Right atrium auricular region (tissue), 2 donors: ENCODE measurements around the gene PRLH. TPM values are rescaled to one million over a fixed set of nuclear protein-coding genes. Genes with fewer than 3 reads are reported as not detected.
"Not testable (repeated sequence)": the region's sequence is repeated elsewhere in the genome, so short reads cannot be mapped to it uniquely, and the experiment has no call there.

Source experiments
- DNase-seq: peaks from one replicate; pipeline ENCODE4 v3.0.0-alpha.2; 2019; ENCODE audit warnings: low spot score
- H3K27ac ChIP-seq, 2 donors: fragments of 200-600 bp; sonication (generic); 1 replicate in 1 of 2; 2 replicates in 1 of 2; pipeline ENCODE4 v1.5.1; 2016 to 2019
- H3K27me3 ChIP-seq, 2 donors: fragments of 200-600 bp; sonication (generic); one replicate each; pipeline versions ENCODE4 v1.5.1 to v1.6.0; 2017 to 2019
- H3K36me3 ChIP-seq: fragments of 200-600 bp; sonication (generic); one replicate; pipeline ENCODE4 v1.5.1; 2016
- H3K4me1 ChIP-seq, 2 donors: fragments of 200-600 bp; sonication (generic); one replicate each; pipeline versions ENCODE4 v1.5.1 to v1.6.0; 2017 to 2019
- H3K4me3 ChIP-seq, 2 donors: fragments of 200-600 bp; sonication (generic); 1 replicate in 1 of 2; 2 replicates in 1 of 2; pipeline ENCODE4 v1.5.1; 2017 to 2019; ENCODE audit warnings: mild to moderate bottlenecking in 1 of 2, moderate library complexity in 1 of 2
- H3K9me3 ChIP-seq, 2 donors: fragments of 200-600 bp; sonication (generic); one replicate each; pipeline ENCODE4 v1.5.1; 2019
- total RNA-seq, 2 donors: library from RNA; depleted of rRNA; stranded (reverse); fragments of >200 nt; gene quantifications; one replicate each; pipeline ENCODE4 v1.1.0, GENCODE V29; 2016
- TF ChIP-seq, protein P1 (sequence below), 2 donors: fragments of 200-600 bp; sonication (generic); IDR thresholded peaks; one replicate each; pipeline ENCODE4 v1.5.1; 2019; ENCODE audit warnings: antibody characterized with exemption in 2 of 2

The PRLH gene
- total RNA-seq, 2 donors from 2014 or later = not detected

DNA sequence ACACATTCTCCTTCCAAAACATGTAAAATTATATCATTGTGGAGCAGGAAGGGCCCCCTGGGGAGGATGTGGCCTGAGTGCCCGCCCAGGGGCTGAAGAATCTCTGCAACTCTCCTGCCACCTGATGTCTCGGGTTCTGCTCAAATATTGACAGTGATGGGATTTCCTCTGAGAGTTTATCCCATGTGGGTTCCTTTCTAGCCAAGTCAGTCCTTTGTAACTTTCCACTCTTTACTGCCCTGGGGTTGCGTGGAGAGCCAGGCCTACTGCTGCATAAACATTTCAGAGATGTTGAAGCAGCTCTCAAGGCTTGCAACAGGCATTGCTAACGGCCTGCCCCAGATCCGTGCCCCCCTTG, 28.1 kb downstream of the PRLH start:
- H3K4me1 ChIP-seq = peaks cover 0 to 23% of the 10 kb centered on the region in 2 donors

DNA sequence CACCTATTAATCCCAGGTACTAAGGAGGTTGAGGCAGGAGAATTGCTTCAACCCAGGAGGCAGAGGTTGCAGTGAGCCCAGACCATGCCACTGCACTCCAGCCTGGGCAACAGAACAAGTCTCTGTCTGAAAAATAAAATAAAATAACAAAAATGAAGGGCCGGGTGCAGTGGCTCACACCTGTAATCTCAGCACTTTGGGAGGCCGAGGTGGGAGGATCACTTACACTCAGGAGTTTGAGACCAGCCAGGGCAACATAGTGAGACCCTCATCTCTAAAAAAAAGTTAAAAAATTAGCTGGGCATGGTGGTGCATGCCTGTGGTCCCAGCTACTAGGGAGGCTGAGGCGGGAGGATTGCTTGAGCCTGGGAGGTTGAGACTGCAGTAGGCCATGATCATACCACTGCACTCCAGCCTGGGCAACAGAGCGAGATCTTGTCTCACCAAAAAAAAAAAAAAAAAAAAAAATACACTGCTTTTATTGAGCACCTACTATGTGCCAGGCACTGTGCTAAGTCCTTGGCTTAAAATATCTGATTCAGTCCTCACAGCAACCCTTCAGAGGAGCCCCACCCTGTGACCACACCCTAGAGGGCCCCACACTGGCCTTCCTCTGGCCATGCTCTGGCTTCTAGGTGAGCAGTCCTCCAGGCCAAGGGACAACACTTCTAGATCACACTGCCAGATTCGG, 29.6 kb downstream of the PRLH start:
- Histone ChIP-seq H3K4me1 (peaks cover 0 to 28% of the 10 kb centered on the region in 2 donors), H3K27ac (peak overlapping the region; percentile 69 to 81)
- not testable (repeated sequence) for H3K36me3 ChIP-seq, H3K9me3 ChIP-seq, H3K27me3 ChIP-seq, H3K4me3 ChIP-seq, DNase-seq

More for the DNA sequence above, 28.1 kb downstream of the PRLH start:
- Histone ChIP-seq H3K4me3 (no peak overlapping the region), H3K27me3 (no peaks in the 10 kb centered on the region), H3K36me3 (no peaks in the 10 kb centered on the region), H3K27ac (peak overlapping the region; percentile 69 to 81), H3K9me3 (no peaks in the 10 kb centered on the region)
- TF ChIP-seq, protein P1, sequence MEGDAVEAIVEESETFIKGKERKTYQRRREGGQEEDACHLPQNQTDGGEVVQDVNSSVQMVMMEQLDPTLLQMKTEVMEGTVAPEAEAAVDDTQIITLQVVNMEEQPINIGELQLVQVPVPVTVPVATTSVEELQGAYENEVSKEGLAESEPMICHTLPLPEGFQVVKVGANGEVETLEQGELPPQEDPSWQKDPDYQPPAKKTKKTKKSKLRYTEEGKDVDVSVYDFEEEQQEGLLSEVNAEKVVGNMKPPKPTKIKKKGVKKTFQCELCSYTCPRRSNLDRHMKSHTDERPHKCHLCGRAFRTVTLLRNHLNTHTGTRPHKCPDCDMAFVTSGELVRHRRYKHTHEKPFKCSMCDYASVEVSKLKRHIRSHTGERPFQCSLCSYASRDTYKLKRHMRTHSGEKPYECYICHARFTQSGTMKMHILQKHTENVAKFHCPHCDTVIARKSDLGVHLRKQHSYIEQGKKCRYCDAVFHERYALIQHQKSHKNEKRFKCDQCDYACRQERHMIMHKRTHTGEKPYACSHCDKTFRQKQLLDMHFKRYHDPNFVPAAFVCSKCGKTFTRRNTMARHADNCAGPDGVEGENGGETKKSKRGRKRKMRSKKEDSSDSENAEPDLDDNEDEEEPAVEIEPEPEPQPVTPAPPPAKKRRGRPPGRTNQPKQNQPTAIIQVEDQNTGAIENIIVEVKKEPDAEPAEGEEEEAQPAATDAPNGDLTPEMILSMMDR (IDR thresholded peaks at IDR 0.05) = no peak
- DNase-seq = no peak

DNA sequence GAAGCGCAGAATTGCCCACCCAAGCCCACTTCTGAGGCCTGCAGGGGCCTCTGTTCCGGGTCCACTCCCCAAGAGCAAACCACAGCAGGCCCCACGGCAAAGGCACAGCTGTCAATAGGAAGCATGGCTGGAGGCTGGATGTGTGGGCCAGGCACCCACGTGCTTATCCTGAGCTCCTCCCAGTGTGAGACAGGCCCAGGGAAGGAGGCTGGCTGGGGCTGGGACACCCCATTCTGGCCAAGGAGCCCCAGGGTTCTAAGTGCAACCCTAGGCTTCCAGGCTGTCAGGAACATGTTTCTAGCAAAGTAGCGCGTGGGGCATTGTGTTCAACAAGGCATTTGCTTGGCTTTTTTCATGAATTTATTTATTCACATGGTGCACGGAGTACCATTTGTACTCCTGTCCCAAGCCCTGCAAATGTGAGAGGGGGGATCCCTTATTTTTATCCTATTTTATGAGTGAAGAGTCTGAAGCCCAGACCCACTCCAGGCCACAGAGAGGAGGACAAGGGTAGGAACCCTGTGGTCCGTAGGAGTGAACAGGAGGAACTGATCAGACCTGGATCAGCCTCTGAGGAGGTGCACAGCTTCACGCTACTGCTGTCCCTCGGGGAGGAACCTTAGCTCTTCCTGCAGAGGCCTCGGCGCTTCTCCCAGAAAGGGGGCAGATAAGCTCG, 30.3 kb downstream of the PRLH start:
- Histone ChIP-seq H3K9me3 (no peaks in the 10 kb centered on the region), H3K27ac (peak overlapping the region; percentile 22 to 36), H3K27me3 (no peaks in the 10 kb centered on the region), H3K4me3 (no peak overlapping the region), H3K36me3 (no peaks in the 10 kb centered on the region), H3K4me1 (peaks cover 0 to 32% of the 10 kb centered on the region in 2 donors)
- TF ChIP-seq, protein P1 (IDR thresholded peaks at IDR 0.05) = no peak
- no peak for DNase-seq

DNA sequence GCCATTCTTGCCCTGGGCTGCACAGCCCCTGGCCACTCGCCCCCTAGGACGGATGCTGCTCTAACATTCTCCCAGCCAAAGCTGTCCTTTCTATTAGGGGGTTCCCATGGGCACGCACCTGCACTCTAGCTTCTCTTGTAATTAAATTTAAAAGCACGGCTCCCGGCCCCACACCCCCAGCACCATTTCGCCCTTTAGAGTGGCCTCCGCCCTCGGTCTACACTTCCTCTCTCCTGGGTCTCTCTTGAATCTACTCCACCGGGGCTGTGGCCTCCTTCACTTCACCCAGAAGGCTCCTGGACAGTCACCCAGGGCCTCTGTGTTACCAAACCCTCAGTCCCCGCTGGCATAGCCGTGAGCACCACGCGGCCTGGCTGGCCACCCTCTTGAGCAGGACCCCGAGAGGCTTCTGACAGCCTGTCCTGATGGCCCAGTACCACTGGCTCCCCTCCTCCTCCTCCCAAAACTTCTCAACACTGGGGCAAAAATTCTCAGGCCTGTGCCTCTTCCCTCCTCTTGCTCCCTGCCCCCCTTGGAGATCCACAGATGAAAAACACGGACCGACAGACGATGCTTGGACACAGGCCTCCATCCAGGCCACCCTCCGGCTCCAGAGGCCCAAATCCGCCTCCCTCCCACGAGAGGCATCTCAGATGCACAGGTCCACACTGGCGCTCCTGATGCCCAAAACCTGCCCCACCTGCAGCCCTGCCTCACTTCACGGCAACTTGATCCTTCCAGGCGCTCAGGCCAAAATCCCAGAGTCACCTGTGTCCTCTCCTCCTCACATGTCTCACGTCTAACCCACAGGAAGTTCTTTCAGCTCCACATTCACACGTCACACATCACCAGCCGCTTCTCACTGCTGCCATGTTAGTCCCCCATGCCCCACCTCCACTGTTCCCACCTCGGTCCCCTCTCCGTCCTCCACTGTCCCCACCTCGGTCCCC, 31.1 kb downstream of the PRLH start:
- DNase-seq = no peak
- Histone ChIP-seq H3K36me3 (no peaks in the 10 kb centered on the region), H3K9me3 (no peaks in the 10 kb centered on the region), H3K27me3 (no peaks in the 10 kb centered on the region), H3K27ac (peak overlapping the region in 1 of 2 donors; percentile 36), H3K4me3 (no peak overlapping the region), H3K4me1 (peaks cover 0 to 38% of the 10 kb centered on the region in 2 donors)
- TF ChIP-seq, protein P1 (IDR thresholded peaks at IDR 0.05) = no peak

DNA sequence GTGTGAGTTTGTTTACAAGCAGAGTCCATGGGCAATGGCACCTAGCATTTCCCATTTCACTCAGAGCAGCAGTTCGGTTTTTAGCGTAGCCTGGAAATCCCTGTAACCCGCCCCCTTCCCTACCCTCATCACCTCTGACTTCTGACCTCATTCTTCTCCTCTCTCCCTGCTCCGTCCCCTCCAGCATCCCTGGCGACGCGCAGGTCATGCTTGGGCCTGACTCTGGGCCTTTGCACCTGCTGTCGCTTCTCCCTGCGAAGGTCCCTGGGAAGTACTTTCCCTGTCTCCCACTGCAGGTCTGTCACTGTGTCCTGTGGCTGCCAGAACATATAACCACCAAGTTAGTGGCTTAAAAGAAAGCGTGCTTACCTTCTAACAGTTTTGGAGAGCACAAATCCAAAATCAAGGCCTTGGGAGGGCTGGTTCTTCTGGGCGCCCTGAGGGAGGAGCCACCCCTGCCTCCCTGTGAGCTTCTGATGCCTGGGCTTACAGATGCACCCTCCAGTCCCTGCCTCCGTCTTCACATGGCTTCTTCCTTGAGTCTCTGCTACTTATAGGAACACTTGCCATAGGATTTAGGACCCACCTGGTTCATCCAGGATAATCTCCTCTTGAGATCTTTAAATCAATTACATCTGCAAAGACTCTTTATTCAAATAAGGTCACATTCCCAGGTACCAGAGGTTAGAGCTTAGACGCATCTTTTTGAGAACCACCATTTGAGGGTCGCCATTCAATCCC, 32.3 kb downstream of the PRLH start:
- H3K27ac ChIP-seq = peak overlapping the region; percentile 81 to 89
- H3K4me3 ChIP-seq = no peak overlapping the region
- TF ChIP-seq, protein P1 (IDR thresholded peaks at IDR 0.05) = no peak
- H3K4me1 ChIP-seq = peaks cover 0 to 43% of the 10 kb centered on the region in 2 donors
- DNase-seq = no peak
- no peaks in the 10 kb centered on the region for H3K36me3 ChIP-seq
- no peaks in the 10 kb centered on the region for H3K27me3 ChIP-seq
- H3K9me3 ChIP-seq = no peaks in the 10 kb centered on the region
